SKM-1 (cell line): ENCODE measurements around the gene EHBP1.
"Not testable (repeated sequence)": the region's sequence is repeated elsewhere in the genome, so short reads cannot be mapped to it uniquely, and the experiment has no call there.

Experiments
- DNase-seq: peaks from one replicate; lab custom pipeline; 2025; ENCODE audit not compliant: unreplicated experiment; lab: John Stamatoyannopoulos, UW

EHBP1 gene

DNA sequence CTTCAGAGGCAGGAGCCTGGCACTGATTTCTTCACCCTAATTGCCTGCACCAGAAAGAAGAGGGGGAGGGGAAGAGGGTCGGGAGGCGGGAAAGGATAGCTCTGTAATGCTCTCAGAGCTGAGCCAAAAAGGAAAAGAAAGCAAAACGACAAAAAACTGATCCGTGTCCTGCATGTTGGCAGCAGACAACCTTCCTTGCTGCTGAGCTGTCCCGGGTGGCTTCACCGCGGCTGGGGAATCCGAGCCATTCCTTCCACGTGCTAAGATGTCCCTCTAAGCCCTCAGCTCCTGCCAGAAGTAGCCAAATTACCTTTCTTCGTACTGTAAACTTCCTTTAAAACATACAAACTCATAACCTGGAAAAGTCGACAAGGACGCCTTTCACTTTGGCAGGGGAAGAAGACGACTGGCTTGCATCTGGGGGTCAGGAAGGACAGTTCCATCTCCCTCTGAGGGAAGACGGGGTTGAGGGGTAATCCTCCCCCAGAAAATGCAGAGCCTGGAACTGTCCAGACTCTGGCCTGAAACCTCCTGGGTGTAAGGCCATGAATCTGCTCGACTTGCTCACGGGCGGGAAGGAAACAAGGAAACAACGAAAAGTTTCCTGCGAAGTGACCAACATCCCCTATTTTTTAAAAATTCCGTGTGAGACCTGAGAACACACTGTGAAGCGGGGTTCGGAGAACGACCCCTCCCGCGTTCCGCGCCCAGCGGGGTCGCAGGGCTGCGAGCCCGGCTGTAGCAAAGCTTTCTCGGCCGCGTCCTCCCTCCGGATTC is 352.8 kb downstream of the EHBP1 start:
- no peak for DNase-seq

DNA sequence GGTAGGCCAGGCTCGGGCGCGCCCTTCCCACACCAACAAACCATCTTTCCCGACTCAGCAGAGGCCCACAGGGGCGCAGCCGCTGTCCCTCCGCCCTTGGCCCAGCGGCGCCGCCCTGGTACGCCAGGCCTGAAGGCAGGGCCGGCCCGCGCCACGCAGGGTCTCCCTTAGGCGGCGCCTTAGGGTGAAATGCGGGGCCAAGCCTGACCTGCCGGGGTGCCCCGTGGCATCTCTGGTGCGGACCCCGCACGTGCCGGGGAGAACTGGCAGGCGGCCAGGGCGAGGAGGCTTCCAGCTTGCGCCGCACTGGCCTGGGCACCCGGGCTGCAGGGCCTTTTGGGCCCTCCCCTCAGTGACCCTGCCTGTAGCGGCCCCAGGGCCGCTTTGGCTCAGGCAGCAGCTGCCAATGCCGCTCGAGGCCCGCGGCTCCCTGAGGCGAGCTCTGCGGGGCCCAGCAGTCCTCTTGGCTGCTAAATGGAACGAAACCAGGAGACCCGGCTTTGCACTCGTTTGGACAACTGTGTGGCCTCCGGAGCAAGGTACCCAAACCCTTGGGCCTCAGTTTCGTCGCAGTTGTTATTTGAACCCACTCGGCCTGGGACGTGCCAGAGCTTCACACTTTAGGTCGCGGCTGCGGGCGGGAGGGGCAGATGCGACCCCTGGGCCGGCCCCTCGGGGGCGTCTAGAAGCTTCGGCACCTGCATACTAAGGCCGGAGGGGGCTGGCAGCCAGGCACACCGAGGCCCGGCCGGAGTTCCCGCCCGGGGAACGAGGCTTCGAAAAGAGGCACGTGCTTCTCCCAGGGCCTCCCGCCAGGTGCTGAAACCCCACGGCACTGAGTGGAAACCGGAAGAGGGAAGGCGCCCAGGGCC is 353.6 kb downstream of the EHBP1 start:
- no peak for DNase-seq

GRCh38 chr2:63059793-63060471 is 354.4 kb downstream of the EHBP1 start:
- peak; percentile 86 for DNase-seq

DNA sequence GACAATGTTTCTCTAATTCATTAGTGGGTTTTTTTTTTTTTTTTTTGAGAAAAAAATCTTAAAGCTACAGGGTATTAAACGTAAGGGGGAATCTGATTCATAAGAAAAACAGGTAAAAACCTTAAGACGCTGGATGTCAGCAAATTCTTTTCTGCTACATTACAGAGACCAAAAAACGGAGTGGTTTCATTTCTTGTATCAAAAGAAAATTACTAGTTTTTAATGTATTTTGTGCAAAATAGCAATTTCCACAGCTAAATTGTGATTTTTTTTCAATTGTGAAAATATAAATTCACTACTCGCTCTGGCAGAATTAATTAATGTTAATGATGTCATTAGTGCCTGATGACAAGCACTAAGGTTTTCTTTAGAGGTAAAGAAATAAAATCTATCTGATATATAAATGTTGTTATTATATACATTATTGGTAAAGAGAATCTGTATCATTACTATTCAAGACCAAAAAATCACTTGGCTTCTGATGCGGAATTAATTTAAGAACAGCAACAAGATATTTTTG is 355.0 kb downstream of the EHBP1 start:
- DNase-seq: no peak

GRCh38 chr2:63064197-63064596 is 358.7 kb downstream of the EHBP1 start:
- no peak for DNase-seq

DNA sequence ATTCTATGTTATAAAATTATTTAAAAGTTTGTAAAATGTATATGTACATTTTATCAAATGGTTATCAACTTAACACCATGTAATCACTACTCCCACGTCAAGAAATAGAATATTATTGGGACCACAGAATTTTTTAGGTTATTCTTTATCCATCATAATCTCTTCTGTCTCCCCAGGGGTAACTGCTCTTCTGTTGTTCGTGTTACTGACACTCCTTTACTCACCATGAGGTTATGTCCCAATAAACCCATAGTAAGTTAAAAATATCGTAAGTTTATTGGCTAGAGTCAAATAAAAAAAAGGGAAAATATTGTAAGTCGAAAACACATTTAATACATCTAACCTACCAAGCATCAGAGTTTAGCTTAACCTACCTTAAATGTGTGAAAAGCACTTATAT is 359.1 kb downstream of the EHBP1 start:
- no peak for DNase-seq

DNA sequence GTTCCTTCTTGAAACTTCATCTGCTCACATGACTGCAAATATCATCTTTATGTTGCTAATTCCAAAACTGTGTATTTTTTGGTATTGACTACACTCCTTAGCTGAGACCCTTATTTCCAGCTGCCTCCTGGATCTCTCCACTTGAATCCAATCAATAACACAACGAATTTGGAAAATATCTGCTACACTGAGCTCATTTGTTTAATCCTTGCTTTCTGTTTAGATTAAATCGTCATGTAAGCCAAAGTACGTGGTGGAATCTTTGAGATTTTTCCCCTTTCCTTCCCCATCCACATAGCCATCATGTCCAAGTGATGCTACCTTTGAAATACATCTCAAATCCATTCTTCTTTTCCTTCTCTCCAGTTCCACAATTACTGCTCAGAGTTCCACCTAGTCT is 360.8 kb downstream of the EHBP1 start:
- DNase-seq: no peak

- DNase-seq: no peak
Measured at GRCh38 chr2:63066838-63067237, 361.3 kb downstream of the EHBP1 start.

DNA sequence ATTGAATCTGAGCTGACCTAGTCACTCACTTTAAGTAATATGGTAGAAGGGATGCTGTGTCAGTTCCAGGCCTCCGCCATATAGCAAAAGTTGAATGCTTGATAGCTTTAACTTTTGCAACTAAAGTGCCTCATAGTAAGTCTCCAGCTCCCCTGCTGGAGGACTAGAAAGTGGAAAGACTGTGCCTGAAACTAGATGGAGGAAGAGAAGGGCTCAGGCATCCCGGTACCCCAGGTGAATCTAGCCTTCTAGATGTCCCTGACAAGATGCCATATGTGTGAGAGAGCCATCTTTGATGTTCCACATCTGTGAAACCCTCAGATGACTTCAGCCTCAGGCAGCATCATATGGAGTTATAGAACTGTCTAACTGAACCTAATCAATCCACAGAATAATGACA is 366.2 kb downstream of the EHBP1 start:
- no peak for DNase-seq

- DNase-seq: no peak
Measured at GRCh38 chr2:63073994-63074393, 368.5 kb downstream of the EHBP1 start.

GRCh38 chr2:63074399-63074798 is 368.9 kb downstream of the EHBP1 start:
- not testable (repeated sequence) for DNase-seq

DNA sequence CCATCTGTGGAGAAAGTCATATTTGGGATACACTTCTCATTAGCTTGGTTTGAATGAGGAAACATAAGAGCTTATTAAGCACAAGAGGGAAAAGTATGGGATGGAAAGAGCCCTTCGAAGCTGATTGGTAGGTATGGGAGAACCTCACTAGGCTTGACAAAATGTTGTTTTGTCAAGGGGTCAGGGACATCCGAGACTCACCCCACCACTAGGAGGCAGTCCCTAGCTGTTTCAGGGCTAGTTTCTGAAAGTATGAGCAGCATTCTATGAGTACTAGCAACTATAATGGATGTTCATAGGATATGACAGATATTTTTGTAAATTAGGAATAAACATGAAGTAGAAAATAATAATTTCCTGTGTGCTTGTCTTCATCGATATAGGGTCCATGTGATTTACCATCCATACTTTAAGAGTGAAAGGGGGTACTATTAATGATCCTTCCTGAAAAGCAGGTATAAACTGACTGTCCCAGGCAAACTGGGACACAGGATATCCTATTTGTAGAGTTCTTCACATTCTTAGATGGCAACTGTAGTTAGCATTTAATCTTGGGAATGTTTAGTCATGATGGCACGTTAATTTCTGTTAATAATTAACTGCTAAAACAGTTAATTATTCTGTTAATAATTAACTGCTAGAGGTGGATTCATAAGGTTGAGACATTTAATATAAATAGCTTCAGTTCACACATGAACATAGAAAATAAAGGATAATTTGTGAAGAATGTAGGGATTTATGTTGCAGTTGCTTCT is 373.5 kb downstream of the EHBP1 start:
- DNase-seq: no peak

- no peak for DNase-seq
Measured at GRCh38 chr2:63081404-63081803, 375.9 kb downstream of the EHBP1 start.

DNA sequence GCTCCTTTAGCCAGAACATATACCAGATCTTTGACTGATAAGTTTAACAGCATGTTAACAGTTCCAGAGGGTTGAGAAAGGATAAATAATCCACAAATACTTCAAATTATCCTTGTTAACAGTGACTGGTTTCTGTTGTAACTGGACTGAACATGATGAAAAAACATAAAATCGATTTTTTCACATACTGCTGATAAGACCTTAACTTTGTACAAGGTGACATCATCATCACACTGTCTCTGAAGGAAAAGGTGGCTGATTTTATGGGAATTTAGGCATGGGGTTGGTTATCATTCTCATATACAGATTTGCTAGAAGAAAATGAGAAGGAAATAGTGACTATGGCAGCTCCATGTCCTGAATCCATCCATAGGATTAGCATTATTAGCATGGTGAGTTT is 381.2 kb downstream of the EHBP1 start:
- DNase-seq: no peak

GRCh38 chr2:63092401-63092800 is 386.9 kb downstream of the EHBP1 start:
- DNase-seq: no peak

DNA sequence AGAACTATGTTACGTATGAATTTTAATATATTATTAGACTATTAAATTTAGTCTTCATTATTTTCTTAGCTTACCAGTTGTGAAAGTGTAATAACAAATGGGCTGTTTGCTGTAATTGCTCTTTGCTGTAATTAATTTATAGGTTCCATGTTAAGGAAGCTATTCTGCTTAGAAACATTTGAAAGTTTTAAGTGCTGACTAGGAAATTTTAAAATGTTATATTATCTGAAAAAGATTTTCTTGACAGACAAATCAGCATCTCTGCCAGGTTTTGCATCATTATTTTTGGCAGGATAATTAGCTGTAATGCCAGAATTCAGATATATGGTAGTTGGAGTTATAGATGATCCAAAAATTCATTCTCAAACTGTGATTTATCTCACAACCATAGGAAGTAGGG is 387.3 kb downstream of the EHBP1 start:
- no peak for DNase-seq

DNA sequence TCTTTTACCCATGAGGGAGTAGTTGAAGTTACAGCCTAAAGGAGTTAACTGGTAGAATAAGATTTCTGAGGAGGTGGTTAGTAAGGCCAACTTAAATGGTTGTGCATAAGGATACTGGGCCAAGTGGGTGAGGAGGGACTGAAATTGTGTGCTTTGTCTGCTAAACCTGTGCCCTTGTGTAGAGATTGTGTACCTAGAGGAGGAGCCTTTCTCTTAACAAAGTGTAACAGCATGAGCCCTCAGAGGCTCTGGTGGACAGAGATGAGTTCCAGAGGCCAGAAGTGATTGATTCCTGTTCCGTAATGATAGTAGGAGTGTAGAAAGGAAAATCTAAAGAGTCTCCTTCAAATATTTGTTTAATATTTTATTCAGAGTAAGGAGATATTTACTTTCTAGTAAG is 388.0 kb downstream of the EHBP1 start:
- DNase-seq: no peak
